GM19351 (cell line): Measurements from ENCODE around the gene SMIM22.

Experiments
- ATAC-seq: cut with Tn5 transposase; IDR thresholded peaks from one replicate; pipeline ENCODE4 v1.9.1; 2021; ENCODE audit warnings: mild to moderate bottlenecking, moderate library complexity; ENCODE audit not compliant: unreplicated experiment

Gene SMIM22

GRCh38 chr16:4795181-4795827 is at the start of gene SMIM22:
Gene SMIM22, plus strand, starts transcription at chr16:4795369. Its CDS starts 366 bp downstream, at chr16:4795735.
- ATAC-seq, result no peak

- ATAC-seq, result no peak
Observed at GRCh38 chr16:4746215-4746614, 49.0 kb upstream of the SMIM22 start.

- no peak for ATAC-seq
Observed at GRCh38 chr16:4746991-4747574, 48.1 kb upstream of the SMIM22 start.

GRCh38 chr16:4747906-4748681 is 47.1 kb upstream of the SMIM22 start:
- peak; percentile 50 for ATAC-seq

GRCh38 chr16:4748682-4749411 is 46.3 kb upstream of the SMIM22 start:
- no peak for ATAC-seq

GRCh38 chr16:4749700-4750257 is 45.4 kb upstream of the SMIM22 start:
- ATAC-seq, result peak; percentile 37

- no peak for ATAC-seq
Observed at GRCh38 chr16:4750896-4751295, 44.3 kb upstream of the SMIM22 start.

GRCh38 chr16:4752351-4753100 is 42.6 kb upstream of the SMIM22 start:
- ATAC-seq, result no peak

GRCh38 chr16:4753227-4753626 is 41.9 kb upstream of the SMIM22 start:
- ATAC-seq, result no peak

- ATAC-seq, result no peak
Observed at GRCh38 chr16:4754865-4755264, 40.3 kb upstream of the SMIM22 start.

GRCh38 chr16:4755687-4756086 is 39.5 kb upstream of the SMIM22 start:
- no peak for ATAC-seq

GRCh38 chr16:4760221-4760910 is 34.8 kb upstream of the SMIM22 start:
- no peak for ATAC-seq

- ATAC-seq, result no peak
Observed at GRCh38 chr16:4762205-4762604, 33.0 kb upstream of the SMIM22 start.

GRCh38 chr16:4763791-4764190 is 31.4 kb upstream of the SMIM22 start:
- ATAC-seq, result no peak

GRCh38 chr16:4765511-4766474 is 29.4 kb upstream of the SMIM22 start:
- no peak for ATAC-seq

GRCh38 chr16:4766875-4767628 is 28.1 kb upstream of the SMIM22 start, which contains the start of gene ZNF500:
Gene ZNF500, minus strand, starts transcription at chr16:4767162. Its CDS starts 1,184 bp downstream, at chr16:4765978.
- ATAC-seq, result peak; percentile 83

- ATAC-seq, result no peak
Observed at GRCh38 chr16:4767872-4768548, 27.2 kb upstream of the SMIM22 start.
